SH-SY5Y (cell line): ENCODE results near the gene RPS6KC1.

Source experiments
- GATA2 ChIP-seq: IDR thresholded peaks from 2 replicates; pipeline ENCODE4 v1.6.1; 2011; ENCODE audit warnings: mild to moderate bottlenecking, low read depth, low read length
- GATA3 ChIP-seq: IDR thresholded peaks from 2 replicates; pipeline ENCODE4 v1.6.1; 2011; ENCODE audit warnings: low read depth, mild to moderate bottlenecking, low read length, moderate library complexity

DNA sequence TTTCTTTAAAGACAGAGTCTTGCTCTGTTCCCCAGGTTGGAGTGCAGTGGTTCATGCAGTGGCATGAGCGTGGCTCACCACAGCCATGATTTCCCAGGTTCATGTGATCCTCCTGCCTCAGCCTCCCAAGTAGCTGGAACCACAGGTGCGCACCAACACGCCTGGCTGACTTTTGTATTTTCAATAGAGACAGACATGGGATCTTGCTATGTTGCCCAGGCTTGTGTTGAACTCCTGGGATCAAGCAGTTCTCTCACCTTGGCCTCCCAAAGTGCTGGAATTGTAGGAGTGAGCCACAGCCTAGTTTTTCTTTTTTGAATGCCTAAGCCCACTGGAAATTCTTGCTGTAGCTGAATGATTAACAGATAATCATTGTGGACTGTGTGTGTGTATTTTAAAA is 113.5 kb downstream of the RPS6KC1 start:
- TF ChIP-seq GATA3 = no peak
- no peak for TF ChIP-seq GATA2
